MM.1S (cell line): Measurements from ENCODE around the gene RFESD.

ENCODE experiments used
- CTCF ChIP-seq: fragments of 300-600 bp; sonication (generic); IDR thresholded peaks from 2 replicates; pipeline ENCODE4 v1.5.1; 2016; ENCODE audit warnings: antibody characterized with exemption, low read length, mixed read lengths
- EZH2 ChIP-seq: fragments of 300-600 bp; sonication (generic); optimal IDR thresholded peaks from 2 replicates; pipeline ENCODE3; 2017; ENCODE audit warnings: low read depth, mild to moderate bottlenecking, antibody characterized with exemption, low read length, mixed read lengths

- no peak for TF ChIP-seq CTCF
- TF ChIP-seq EZH2 = no peak
Observed at GRCh38 chr5:95630394-95630917, 16.1 kb upstream of the RFESD start.
